HEK293 (cell line): ENCODE data around the gene PLEKHA7.

Experiments used
- CTCF ChIA-PET: fragments of 350-600 bp; formaldehyde crosslinking; extraction: SDS; loops from one replicate; lab custom pipeline; 2021; ENCODE audit warnings: antibody characterized with exemption; lab: Yijun Ruan, JAX
- POLR2A ChIA-PET: fragments of 300-600 bp; formaldehyde crosslinking; extraction: SDS; loops from one replicate; lab custom pipeline; 2020; ENCODE audit warnings: antibody characterized with exemption, inconsistent platforms; lab: Yijun Ruan, JAX
- H3K27ac ChIP-seq: fragments of 200-500 bp; sonication (Bioruptor generic); 2 replicates; pipeline ENCODE4 v1.5.1; 2014; ENCODE audit warnings: low read depth, low read length, control low read depth, inconsistent platforms; ENCODE audit errors: extremely low read depth
- H3K36me3 ChIP-seq, 2 experiments: fragments of 200-500 bp in 1 of 2; sonication (Bioruptor generic) in 1 of 2; 1 replicate in 1 of 2; 2 replicates in 1 of 2; pipeline ENCODE4 v1.5.1; 2014 to 2017; ENCODE audit warnings: inconsistent platforms in 2 of 2, low read length in 2 of 2; ENCODE audit not compliant: control insufficient read depth in 2 of 2, insufficient read depth in 1 of 2
- H3K4me1 ChIP-seq: fragments of 200-500 bp; sonication (Bioruptor generic); 2 replicates; pipeline ENCODE4 v1.5.1; 2014; ENCODE audit warnings: mild to moderate bottlenecking, low read length, inconsistent platforms; ENCODE audit not compliant: control insufficient read depth, insufficient read depth
- H3K4me3 ChIP-seq: 2 replicates; pipeline ENCODE4 v1.5.1; 2011; ENCODE audit warnings: low read depth, mild to moderate bottlenecking, control low read depth, low read length, moderate library complexity
- H3K9me3 ChIP-seq: fragments of 200-500 bp; sonication (Bioruptor generic); 2 replicates; pipeline ENCODE4 v1.5.1; 2014; ENCODE audit warnings: low read depth, low read length, inconsistent platforms; ENCODE audit not compliant: control insufficient read depth, insufficient read depth
- GLIS2 ChIP-seq: fragments of 450-650 bp; formaldehyde crosslinking; IDR thresholded peaks from 2 replicates; pipeline ENCODE4 v1.5.1; 2016; ENCODE audit warnings: missing biosample characterization, missing genetic modification characterization
- HOXD13 ChIP-seq: sonication (generic); formaldehyde crosslinking; IDR thresholded peaks from 2 replicates; pipeline ENCODE4 v1.8.0; 2022; ENCODE audit warnings: missing genetic modification reagents, borderline replicate concordance
- KLF8 ChIP-seq: fragments of 450-650 bp; formaldehyde crosslinking; IDR thresholded peaks from 2 replicates; pipeline ENCODE4 v1.5.1; 2016; ENCODE audit warnings: missing biosample characterization, missing genetic modification characterization
- SCRT1 ChIP-seq: fragments of 450-650 bp; formaldehyde crosslinking; IDR thresholded peaks from 2 replicates; pipeline ENCODE4 v1.5.1; 2016; ENCODE audit warnings: missing biosample characterization, missing genetic modification characterization, borderline replicate concordance
- YY2 ChIP-seq: fragments of 450-650 bp; formaldehyde crosslinking; IDR thresholded peaks from 2 replicates; pipeline ENCODE4 v1.5.1; 2016; ENCODE audit warnings: missing biosample characterization, missing genetic modification characterization
- ZFHX2 ChIP-seq: fragments of 450-650 bp; formaldehyde crosslinking; conservative IDR thresholded peaks from 2 replicates; pipeline ENCODE4 v1.5.1; 2016; ENCODE audit warnings: missing biosample characterization, missing genetic modification characterization
- ZNF670 ChIP-seq: fragments of 450-650 bp; formaldehyde crosslinking; IDR thresholded peaks from 2 replicates; pipeline ENCODE4 v1.5.1; 2016; ENCODE audit warnings: missing biosample characterization, missing genetic modification characterization, low read depth
- ZNF785 ChIP-seq: fragments of 450-650 bp; formaldehyde crosslinking; IDR thresholded peaks from 2 replicates; pipeline ENCODE4 v1.5.1; 2016; ENCODE audit warnings: missing biosample characterization, missing genetic modification characterization
- ZNF843 ChIP-seq: fragments of 450-650 bp; formaldehyde crosslinking; IDR thresholded peaks from 2 replicates; pipeline ENCODE4 v1.5.1; 2016; ENCODE audit warnings: missing biosample characterization, missing genetic modification characterization
- TF ChIP-seq, protein P1 (sequence below): fragments of 450-650 bp; formaldehyde crosslinking; IDR thresholded peaks from 2 replicates; pipeline ENCODE4 v1.5.1; 2017; ENCODE audit warnings: missing biosample characterization, missing genetic modification characterization
- TF ChIP-seq, protein P2 (sequence below): fragments of 450-650 bp; formaldehyde crosslinking; IDR thresholded peaks from 2 replicates; pipeline ENCODE4; 2016; ENCODE audit warnings: missing biosample characterization, missing genetic modification characterization
- TF ChIP-seq, protein P3 (sequence below): fragments of 450-650 bp; formaldehyde crosslinking; IDR thresholded peaks from 2 replicates; pipeline ENCODE4 v1.5.1; 2016; ENCODE audit warnings: missing biosample characterization, missing genetic modification characterization
- TF ChIP-seq, protein P4 (sequence below): fragments of 450-650 bp; formaldehyde crosslinking; IDR thresholded peaks from 2 replicates; pipeline ENCODE4 v1.5.1; 2016; ENCODE audit warnings: missing biosample characterization, missing genetic modification characterization
- TF ChIP-seq, protein P5 (sequence below): fragments of 450-650 bp; formaldehyde crosslinking; IDR thresholded peaks from 2 replicates; pipeline ENCODE4 v1.5.1; 2016; ENCODE audit warnings: missing biosample characterization, missing genetic modification characterization
- TF ChIP-seq, protein P6 (sequence below): fragments of 450-650 bp; formaldehyde crosslinking; IDR thresholded peaks from 2 replicates; pipeline ENCODE4 v1.5.1; 2016; ENCODE audit warnings: missing biosample characterization, missing genetic modification characterization
- TF ChIP-seq, protein P7 (sequence below): fragments of 450-650 bp; formaldehyde crosslinking; IDR thresholded peaks from 2 replicates; pipeline ENCODE4 v1.5.1; 2016; ENCODE audit warnings: missing biosample characterization, missing genetic modification characterization
- TF ChIP-seq, protein P8 (sequence below): fragments of 450-650 bp; formaldehyde crosslinking; IDR thresholded peaks from 2 replicates; pipeline ENCODE4 v1.5.1; 2016; ENCODE audit warnings: missing biosample characterization, missing genetic modification characterization

The PLEKHA7 gene

DNA sequence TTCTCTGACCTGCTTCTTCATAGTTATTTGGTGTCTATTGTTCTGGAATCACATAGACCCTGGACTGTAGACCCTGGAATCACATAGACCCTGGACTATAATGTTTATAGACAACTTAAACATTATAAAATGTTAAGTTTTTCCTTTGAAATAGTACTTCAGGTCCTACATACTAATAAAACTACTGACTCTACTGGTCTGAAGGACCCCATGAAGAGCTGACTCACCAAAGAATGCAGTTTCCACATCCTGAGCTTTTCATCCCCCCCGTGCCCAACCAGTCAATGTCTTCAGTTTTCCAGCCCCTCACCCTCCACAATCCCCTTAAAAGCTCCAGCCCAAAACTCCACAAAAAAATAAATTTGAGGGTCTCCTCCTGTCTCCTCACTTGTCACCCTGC, 6.6 kb upstream of the PLEKHA7 start (continued):
- TF ChIP-seq, protein P1, sequence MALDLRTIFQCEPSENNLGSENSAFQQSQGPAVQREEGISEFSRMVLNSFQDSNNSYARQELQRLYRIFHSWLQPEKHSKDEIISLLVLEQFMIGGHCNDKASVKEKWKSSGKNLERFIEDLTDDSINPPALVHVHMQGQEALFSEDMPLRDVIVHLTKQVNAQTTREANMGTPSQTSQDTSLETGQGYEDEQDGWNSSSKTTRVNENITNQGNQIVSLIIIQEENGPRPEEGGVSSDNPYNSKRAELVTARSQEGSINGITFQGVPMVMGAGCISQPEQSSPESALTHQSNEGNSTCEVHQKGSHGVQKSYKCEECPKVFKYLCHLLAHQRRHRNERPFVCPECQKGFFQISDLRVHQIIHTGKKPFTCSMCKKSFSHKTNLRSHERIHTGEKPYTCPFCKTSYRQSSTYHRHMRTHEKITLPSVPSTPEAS (tag by site-specific recombination), result no peak
- TF ChIP-seq, protein P2, sequence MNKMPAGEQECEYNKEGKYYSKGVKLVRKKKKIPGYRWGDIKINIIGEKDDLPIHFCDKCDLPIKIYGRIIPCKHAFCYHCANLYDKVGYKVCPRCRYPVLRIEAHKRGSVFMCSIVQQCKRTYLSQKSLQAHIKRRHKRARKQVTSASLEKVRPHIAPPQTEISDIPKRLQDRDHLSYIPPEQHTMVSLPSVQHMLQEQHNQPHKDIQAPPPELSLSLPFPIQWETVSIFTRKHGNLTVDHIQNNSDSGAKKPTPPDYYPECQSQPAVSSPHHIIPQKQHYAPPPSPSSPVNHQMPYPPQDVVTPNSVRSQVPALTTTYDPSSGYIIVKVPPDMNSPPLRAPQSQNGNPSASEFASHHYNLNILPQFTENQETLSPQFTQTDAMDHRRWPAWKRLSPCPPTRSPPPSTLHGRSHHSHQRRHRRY, result no peak
- TF ChIP-seq KLF8 (tag by site-specific recombination) (no peak), GLIS2 (no peak), ZNF670 (no peak)
- TF ChIP-seq, protein P3, sequence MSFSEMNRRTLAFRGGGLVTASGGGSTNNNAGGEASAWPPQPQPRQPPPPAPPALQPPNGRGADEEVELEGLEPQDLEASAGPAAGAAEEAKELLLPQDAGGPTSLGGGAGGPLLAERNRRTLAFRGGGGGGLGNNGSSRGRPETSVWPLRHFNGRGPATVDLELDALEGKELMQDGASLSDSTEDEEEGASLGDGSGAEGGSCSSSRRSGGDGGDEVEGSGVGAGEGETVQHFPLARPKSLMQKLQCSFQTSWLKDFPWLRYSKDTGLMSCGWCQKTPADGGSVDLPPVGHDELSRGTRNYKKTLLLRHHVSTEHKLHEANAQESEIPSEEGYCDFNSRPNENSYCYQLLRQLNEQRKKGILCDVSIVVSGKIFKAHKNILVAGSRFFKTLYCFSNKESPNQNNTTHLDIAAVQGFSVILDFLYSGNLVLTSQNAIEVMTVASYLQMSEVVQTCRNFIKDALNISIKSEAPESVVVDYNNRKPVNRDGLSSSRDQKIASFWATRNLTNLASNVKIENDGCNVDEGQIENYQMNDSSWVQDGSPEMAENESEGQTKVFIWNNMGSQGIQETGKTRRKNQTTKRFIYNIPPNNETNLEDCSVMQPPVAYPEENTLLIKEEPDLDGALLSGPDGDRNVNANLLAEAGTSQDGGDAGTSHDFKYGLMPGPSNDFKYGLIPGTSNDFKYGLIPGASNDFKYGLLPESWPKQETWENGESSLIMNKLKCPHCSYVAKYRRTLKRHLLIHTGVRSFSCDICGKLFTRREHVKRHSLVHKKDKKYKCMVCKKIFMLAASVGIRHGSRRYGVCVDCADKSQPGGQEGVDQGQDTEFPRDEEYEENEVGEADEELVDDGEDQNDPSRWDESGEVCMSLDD (tag by site-specific recombination), result no peak
- TF ChIP-seq, protein P4, sequence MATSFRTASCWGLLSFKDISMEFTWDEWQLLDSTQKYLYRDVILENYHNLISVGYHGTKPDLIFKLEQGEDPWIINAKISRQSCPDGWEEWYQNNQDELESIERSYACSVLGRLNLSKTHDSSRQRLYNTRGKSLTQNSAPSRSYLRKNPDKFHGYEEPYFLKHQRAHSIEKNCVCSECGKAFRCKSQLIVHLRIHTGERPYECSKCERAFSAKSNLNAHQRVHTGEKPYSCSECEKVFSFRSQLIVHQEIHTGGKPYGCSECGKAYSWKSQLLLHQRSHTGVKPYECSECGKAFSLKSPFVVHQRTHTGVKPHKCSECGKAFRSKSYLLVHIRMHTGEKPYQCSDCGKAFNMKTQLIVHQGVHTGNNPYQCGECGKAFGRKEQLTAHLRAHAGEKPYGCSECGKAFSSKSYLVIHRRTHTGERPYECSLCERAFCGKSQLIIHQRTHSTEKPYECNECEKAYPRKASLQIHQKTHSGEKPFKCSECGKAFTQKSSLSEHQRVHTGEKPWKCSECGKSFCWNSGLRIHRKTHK (tag by site-specific recombination), result no peak

DNA sequence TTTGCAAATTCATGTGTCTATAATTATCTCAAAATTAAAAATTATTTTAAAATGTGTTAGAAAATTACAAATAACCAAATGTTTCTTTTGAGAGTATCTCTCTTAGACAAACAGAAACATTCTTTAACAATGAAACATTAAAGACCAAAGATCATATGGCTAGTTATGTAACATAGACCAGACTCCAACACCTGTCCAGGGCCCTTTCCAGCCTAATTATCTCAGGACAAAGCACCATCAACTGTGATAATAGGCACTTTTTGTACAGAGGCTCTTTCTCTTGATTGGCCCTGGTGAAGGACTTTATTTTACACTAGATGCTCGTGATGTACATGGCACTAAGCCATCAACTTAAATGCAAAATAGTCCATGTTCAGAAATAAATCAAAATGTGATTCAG, 5.0 kb upstream of the PLEKHA7 start:
- Histone ChIP-seq H3K4me3 (no peak overlapping the region), H3K9me3 (no peaks in the 10 kb centered on the region), H3K36me3 (no peaks in the 10 kb centered on the region), H3K27ac (no peak overlapping the region), H3K4me1 (no peaks in the 10 kb centered on the region)
- TF ChIP-seq ZFHX2 (tag by site-specific recombination) (no peak), ZNF785 (no peak), SCRT1 (no peak), HOXD13 (no peak), YY2 (no peak), ZNF843 (tag by site-specific recombination) (no peak)
- TF ChIP-seq, protein P5, sequence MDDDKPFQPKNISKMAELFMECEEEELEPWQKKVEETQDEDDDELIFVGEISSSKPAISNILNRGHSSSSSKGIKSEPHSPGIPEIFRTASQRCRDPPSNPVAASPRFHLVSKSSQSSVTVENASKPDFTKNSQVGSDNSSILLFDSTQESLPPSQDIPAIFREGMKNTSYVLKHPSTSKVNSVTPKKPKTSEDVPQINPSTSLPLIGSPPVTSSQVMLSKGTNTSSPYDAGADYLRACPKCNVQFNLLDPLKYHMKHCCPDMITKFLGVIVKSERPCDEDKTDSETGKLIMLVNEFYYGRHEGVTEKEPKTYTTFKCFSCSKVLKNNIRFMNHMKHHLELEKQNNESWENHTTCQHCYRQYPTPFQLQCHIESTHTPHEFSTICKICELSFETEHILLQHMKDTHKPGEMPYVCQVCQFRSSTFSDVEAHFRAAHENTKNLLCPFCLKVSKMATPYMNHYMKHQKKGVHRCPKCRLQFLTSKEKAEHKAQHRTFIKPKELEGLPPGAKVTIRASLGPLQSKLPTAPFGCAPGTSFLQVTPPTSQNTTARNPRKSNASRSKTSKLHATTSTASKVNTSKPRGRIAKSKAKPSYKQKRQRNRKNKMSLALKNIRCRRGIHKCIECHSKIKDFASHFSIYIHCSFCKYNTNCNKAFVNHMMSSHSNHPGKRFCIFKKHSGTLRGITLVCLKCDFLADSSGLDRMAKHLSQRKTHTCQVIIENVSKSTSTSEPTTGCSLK (tag by site-specific recombination), result no peak
- TF ChIP-seq, protein P6, sequence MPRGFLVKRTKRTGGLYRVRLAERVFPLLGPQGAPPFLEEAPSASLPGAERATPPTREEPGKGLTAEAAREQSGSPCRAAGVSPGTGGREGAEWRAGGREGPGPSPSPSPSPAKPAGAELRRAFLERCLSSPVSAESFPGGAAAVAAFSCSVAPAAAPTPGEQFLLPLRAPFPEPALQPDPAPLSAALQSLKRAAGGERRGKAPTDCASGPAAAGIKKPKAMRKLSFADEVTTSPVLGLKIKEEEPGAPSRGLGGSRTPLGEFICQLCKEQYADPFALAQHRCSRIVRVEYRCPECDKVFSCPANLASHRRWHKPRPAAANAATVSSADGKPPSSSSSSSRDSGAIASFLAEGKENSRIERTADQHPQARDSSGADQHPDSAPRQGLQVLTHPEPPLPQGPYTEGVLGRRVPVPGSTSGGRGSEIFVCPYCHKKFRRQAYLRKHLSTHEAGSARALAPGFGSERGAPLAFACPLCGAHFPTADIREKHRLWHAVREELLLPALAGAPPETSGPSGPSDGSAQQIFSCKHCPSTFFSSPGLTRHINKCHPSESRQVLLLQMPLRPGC (tag by site-specific recombination), result no peak
- TF ChIP-seq, protein P7, sequence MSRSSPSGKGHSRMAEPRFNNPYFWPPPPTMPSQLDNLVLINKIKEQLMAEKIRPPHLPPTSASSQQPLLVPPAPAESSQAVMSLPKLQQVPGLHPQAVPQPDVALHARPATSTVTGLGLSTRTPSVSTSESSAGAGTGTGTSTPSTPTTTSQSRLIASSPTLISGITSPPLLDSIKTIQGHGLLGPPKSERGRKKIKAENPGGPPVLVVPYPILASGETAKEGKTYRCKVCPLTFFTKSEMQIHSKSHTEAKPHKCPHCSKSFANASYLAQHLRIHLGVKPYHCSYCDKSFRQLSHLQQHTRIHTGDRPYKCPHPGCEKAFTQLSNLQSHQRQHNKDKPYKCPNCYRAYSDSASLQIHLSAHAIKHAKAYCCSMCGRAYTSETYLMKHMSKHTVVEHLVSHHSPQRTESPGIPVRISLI (tag by site-specific recombination), result no peak
- TF ChIP-seq, protein P8, sequence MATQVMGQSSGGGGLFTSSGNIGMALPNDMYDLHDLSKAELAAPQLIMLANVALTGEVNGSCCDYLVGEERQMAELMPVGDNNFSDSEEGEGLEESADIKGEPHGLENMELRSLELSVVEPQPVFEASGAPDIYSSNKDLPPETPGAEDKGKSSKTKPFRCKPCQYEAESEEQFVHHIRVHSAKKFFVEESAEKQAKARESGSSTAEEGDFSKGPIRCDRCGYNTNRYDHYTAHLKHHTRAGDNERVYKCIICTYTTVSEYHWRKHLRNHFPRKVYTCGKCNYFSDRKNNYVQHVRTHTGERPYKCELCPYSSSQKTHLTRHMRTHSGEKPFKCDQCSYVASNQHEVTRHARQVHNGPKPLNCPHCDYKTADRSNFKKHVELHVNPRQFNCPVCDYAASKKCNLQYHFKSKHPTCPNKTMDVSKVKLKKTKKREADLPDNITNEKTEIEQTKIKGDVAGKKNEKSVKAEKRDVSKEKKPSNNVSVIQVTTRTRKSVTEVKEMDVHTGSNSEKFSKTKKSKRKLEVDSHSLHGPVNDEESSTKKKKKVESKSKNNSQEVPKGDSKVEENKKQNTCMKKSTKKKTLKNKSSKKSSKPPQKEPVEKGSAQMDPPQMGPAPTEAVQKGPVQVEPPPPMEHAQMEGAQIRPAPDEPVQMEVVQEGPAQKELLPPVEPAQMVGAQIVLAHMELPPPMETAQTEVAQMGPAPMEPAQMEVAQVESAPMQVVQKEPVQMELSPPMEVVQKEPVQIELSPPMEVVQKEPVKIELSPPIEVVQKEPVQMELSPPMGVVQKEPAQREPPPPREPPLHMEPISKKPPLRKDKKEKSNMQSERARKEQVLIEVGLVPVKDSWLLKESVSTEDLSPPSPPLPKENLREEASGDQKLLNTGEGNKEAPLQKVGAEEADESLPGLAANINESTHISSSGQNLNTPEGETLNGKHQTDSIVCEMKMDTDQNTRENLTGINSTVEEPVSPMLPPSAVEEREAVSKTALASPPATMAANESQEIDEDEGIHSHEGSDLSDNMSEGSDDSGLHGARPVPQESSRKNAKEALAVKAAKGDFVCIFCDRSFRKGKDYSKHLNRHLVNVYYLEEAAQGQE (tag by site-specific recombination), result no peak
- ChIA-PET POLR2A (no interaction called here), CTCF (interaction anchor here (0.7 kb wide), 1 partner anchor 17 kb away, joined by 4 read pairs; no protein-coding TSS in a partner anchor)
